H7 (cell line): ENCODE results near the gene SNX8. TPM values are rescaled to one million over a fixed set of nuclear protein-coding genes. Genes with fewer than 3 reads are reported as not detected.

ENCODE experiments used
- DNase-seq: peaks from one replicate; pipeline ENCODE4 v3.0.0; 2012
- H3K27me3 ChIP-seq: 2 replicates; pipeline ENCODE4 v1.6.0; 2011; ENCODE audit warnings: mild to moderate bottlenecking, low read length; ENCODE audit not compliant: control insufficient read depth, insufficient read depth
- H3K36me3 ChIP-seq: replicated peaks from 2 replicates; pipeline ENCODE4 v1.5.1; 2011; ENCODE audit warnings: low read length; ENCODE audit not compliant: control insufficient read depth, insufficient read depth
- H3K4me3 ChIP-seq: 2 replicates; pipeline ENCODE4 v1.5.1; 2011; ENCODE audit warnings: low read depth, mild to moderate bottlenecking, control low read depth, low read length, moderate library complexity; ENCODE audit not compliant: insufficient read depth
- total RNA-seq: library from RNA; depleted of rRNA; stranded (reverse); fragments of >200 nt; shearing (Covaris generic); gene quantifications from 2 replicates; pipeline ENCODE4 v1.2.3, GENCODE V29; 2014

Gene SNX8
- total RNA-seq, 1 experiment from 2014 or later, result 23.2 TPM

GRCh38 chr7:2243458-2243857 is 70.8 kb downstream of the SNX8 start:
- DNase-seq, result no peak
- no peaks in the 10 kb centered on the region for H3K27me3 ChIP-seq
- H3K36me3 ChIP-seq, result peaks cover 13% of the 10 kb centered on the region
- H3K4me3 ChIP-seq, result no peak overlapping the region

GRCh38 chr7:2242541-2243429 is 71.5 kb downstream of the SNX8 start:
- Histone ChIP-seq H3K36me3 (peaks cover 19% of the 10 kb centered on the region), H3K4me3 (peak overlapping the region; percentile 87), H3K27me3 (no peaks in the 10 kb centered on the region)
- no peak for DNase-seq

DNA sequence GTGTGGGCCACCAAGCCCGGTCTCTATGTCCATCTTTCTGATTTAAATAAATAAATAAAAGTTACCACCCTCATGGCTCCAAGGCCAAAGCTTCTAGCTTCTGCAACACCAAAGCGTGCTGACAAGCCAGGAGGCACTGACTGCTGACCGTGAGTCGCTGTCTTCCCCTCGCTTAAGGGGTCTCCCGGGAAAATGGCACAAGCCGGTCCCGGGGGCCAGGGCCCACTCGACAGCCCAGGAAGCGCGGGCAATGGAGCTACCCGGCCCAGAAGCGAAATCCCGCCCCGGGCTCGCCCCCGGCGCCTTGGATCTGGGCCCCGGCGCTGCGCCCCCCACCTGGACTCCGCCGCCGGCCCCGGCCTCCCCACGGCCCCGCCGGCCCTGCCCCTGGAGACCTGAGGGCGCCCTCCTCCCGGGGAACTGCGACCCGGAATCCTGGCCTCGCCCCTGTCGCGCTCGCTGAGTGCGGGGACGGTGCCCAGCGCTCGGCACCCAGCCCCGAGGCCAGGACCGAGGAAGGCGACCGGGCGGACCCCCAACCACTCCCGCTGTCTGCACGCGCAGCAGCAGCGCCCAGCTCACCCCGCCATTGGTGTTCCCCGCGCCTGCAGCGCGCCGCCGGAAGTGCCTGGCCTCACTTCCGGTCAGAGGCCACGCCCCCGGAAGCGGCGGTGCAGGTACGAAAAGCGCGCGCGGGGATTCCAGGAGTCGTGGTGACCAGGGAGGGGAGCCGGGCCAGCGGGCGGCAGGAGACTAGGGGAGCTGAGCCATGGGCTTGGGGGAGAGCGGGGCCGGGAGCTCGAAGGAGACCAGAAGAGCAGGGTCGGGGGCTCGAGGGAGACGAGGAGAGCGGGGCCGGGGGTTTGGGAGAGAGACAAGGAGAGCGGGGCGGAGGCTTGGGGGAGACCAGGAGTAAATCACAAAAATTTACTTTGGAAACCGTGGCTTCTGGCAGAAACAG is 72.4 kb downstream of the SNX8 start, which contains the start of the genes MRM2 and NUDT1:
Gene MRM2, minus strand, starts transcription at position 626 of the 961 bp plus-strand sequence. Its CDS starts 36 bp downstream, at position 590.
Gene NUDT1, plus strand, starts transcription at position 647 of the 961 bp plus-strand sequence. CDS start 2,349 bp downstream, outside the sequence.
- Histone ChIP-seq H3K4me3 (peak within 1 kb of the TSS; percentile 87), H3K27me3 (no peaks in the 10 kb centered on the region), H3K36me3 (peaks cover 24% of the 10 kb centered on the region)
- peak; percentile 97 for DNase-seq

DNA sequence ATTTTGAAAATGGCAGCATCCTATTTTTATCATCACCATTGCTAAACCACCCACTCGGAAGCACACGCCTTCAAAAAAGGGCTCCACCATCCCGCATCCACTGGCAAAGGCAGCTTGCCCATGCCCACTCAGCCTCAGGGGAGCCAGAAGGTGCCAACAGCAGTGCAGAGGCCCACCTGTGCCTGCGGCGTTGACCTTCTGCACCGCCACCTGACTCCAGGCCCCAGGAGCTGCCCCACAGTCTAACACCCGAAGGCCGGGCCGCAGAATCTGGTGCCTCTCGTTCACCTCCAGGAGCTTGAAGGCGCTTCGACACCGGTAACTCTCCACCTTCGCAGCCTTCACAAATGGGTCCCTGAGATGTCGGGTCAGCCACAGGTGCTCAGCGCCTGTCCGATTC is 75.0 kb downstream of the SNX8 start:
- Histone ChIP-seq H3K27me3 (no peaks in the 10 kb centered on the region), H3K36me3 (peaks cover 32% of the 10 kb centered on the region)

GRCh38 chr7:2237109-2237602 is 77.1 kb downstream of the SNX8 start:
- H3K27me3 ChIP-seq, result no peaks in the 10 kb centered on the region
- no peak for DNase-seq
- H3K4me3 ChIP-seq, result no peak overlapping the region
- H3K36me3 ChIP-seq, result peaks cover 32% of the 10 kb centered on the region

More for the DNA sequence above, 75.0 kb downstream of the SNX8 start:
- no peak for DNase-seq
- H3K4me3 ChIP-seq, result no peak overlapping the region

GRCh38 chr7:2233926-2234325 is 80.3 kb downstream of the SNX8 start:
- H3K4me3 ChIP-seq, result no peak overlapping the region
- DNase-seq, result no peak
- H3K36me3 ChIP-seq, result peaks cover 36% of the 10 kb centered on the region
- no peaks in the 10 kb centered on the region for H3K27me3 ChIP-seq

DNA sequence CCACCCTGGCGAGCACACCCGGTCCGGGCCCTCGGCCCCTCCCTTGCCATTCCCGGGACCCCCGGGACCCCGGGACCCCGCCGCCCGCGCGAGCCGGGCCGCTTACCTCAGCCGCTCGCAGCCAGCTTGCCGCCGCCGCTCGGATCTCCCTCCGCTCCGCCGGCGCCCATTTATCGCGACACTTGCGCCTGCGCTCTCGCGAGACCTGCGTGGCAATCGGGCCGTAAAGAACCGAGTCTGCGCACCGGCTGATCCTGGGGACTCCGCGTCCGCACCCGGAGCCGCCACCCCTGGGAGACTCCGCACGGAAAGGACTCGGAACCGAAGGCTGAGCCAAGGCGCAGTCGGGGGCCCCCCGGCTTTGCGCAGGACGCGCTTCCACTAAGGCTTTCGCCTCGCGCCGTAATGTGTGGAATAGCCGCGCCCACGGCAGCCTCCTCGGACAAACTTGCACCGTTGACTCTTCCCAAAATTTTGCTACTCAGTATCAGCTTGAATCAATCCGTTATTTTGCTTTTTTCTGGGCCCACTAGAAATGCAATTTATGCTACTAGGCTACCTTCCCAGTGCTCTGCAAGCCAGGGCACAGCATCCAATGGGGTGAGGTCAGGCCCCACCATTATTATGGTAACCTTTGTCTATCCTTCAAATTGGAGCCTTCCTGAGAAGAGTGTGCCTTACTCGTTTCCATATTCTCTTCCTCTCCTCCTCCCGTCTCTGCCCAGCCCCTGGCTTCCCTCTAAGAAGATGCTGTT is 81.3 kb downstream of the SNX8 start, which contains the start of gene MAD1L1:
Gene MAD1L1, minus strand, starts transcription at position 180 of the 755 bp plus-strand sequence. CDS start 2,812 bp downstream, outside the sequence.
- Histone ChIP-seq H3K36me3 (peaks cover 31% of the 10 kb centered on the region), H3K4me3 (peak within 1 kb of the TSS; percentile 85), H3K27me3 (no peaks in the 10 kb centered on the region)
- peak; percentile 98 for DNase-seq

DNA sequence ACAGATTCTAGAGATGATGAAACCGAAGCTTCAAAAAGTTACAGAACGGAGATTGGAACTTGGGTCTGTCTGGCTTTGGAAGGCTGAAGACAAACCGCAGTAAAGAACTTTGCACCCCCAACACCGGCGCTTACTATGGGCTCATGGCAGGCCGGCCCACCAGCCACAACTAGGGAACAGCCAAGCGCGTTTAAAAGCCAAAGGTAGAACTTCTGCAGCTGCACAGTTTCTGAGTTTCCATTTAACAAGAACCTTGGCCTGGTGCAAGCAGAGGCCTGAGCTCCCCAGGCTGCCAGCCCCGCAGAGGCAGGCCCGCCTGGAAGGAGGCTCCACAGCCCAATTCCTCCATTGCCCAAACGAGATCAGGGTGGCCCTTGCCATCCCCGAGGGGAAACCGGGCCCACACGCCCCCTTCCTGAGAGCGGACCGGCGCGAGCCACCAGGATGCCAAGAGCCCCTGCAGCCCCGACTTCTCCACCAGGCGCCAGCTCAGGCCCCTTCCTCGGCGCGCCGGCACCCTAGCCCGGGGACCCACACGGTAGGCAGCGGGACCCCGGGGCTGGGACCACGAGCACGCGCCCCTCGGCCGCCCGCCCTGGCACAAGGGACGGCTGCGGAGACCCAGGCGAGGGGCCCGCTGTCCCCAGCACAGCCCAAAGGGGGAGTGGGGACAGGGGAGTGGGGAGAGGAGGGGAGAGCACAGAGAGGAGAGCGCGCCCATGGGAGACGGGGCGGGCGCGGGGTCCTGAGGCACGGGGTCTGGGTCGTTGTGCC is 82.1 kb downstream of the SNX8 start:
- H3K36me3 ChIP-seq, result peaks cover 29% of the 10 kb centered on the region
- H3K27me3 ChIP-seq, result no peaks in the 10 kb centered on the region
- peak; percentile 91 for DNase-seq
- peak overlapping the region; percentile 85 for H3K4me3 ChIP-seq

GRCh38 chr7:2230882-2231281 is 83.4 kb downstream of the SNX8 start:
- H3K27me3 ChIP-seq, result no peaks in the 10 kb centered on the region
- no peak overlapping the region for H3K4me3 ChIP-seq
- H3K36me3 ChIP-seq, result peaks cover 30% of the 10 kb centered on the region
- DNase-seq, result no peak

DNA sequence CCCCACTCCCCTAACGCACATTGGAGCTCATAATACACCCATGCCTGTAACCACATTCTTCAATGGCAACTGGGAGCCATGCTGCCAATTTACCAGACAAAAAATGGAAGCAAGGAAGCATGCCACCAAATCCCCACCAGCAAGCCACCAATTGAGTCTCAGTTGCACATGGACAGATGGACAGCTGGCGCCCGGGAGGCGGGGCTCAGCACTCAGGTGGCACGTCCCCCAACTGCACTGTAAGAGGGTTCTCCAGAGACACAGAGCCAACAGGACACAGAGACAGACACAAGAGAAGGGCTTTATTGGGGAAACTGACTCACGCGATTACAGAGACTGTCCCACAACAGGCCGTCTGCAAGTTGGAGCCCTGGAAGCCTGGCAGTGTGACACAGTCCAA is 84.0 kb downstream of the SNX8 start:
- no peak for DNase-seq
- peaks cover 30% of the 10 kb centered on the region for H3K36me3 ChIP-seq
- H3K4me3 ChIP-seq, result no peak overlapping the region
- no peaks in the 10 kb centered on the region for H3K27me3 ChIP-seq

DNA sequence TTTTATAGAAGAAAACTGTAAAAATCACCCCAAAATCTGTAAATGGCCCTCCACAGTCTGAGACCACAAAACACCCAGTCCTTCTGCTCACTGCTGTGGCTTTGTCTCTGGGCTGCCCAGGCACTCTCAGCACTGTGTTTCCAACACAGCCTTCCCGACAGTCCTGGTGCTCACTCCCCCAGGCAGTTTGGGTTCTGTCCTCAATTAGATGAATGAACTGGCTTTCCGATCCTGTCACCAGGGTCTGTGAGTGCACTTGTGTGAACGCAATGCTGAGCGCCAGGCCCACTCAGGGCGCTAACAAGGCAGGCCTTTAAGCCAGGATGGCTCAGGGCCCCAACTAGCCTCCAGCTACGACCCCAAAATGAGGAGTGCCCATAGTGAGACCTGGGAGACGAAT is 84.8 kb downstream of the SNX8 start:
- no peak for DNase-seq
- Histone ChIP-seq H3K36me3 (peaks cover 27% of the 10 kb centered on the region), H3K4me3 (no peak overlapping the region), H3K27me3 (no peaks in the 10 kb centered on the region)

DNA sequence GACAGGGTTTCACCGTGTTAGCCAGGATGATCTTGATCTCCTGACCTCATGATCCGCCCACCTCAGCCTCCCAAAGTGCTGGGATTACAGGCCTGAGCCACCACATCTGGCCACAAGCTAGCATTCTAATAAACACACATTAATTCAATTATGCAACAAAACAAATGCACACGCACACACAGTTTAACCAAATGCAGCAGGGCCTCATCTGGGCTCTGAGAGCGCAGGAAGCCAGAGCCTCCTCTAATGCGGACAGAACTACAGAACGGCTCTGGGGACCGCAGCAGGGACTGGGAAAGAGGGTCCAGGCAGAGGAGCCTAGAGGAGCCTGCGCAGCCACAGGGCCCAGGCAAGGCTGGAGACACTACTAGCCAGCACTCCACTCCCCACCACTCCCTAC is 85.3 kb downstream of the SNX8 start:
- DNase-seq, result no peak
- Histone ChIP-seq H3K36me3 (peaks cover 28% of the 10 kb centered on the region), H3K4me3 (no peak overlapping the region), H3K27me3 (no peaks in the 10 kb centered on the region)

DNA sequence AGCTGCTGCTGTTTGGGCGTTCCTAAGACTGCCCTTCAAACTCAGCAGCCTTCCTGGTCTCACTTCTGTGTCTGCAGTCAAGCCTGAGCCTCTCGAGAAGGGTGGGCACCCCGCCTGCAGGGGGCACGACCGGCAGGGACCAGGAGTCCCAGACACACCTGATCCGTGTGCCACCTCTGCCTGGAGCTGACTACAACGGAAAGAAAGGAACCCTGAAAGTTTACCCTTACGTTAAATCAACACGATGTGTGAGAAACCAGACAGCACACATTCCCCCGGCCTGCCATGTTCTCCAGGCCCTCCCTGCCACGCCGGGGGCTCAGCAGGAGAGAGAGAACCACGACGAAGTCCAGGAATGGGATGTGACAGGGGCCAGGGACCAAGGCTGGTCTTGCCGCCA is 86.5 kb downstream of the SNX8 start:
- Histone ChIP-seq H3K27me3 (no peaks in the 10 kb centered on the region), H3K36me3 (peaks cover 30% of the 10 kb centered on the region), H3K4me3 (no peak overlapping the region)
- peak; percentile 39 for DNase-seq
